ENCODE results near the gene APOBEC2.

The APOBEC2 gene

GRCh38 chr6:41062056-41062455 is 9.1 kb downstream of the APOBEC2 start:
- DNase-seq, result no peak

DNA sequence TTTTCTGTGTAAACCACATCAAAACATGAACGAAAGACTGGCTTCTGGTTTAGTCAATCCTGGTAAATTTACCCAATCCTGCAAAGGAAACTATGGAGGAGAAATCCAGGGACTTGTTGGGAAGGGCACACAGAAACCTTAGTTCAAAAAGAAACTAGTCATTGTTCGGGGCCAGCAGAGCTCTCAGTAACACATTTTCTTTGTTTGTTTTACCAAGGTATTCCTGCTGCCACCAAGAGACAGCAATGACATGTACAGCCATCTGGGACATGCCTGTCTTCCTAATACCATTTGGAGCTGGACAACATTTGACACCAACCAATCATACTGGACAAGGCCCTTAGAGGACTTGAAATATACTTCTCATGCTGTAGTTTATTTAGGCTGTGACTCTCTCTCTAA is 10.9 kb downstream of the APOBEC2 start:
- DNase-seq, result no peak

GRCh38 chr6:41064841-41065240 is 11.8 kb downstream of the APOBEC2 start:
- no peak for DNase-seq

GRCh38 chr6:41065550-41066026 is 12.6 kb downstream of the APOBEC2 start:
- no peak for DNase-seq

GRCh38 chr6:41066867-41067304 is 13.9 kb downstream of the APOBEC2 start:
- peak; percentile 84 to 89 (median 88) for DNase-seq

GRCh38 chr6:41071501-41071922 is 18.5 kb downstream of the APOBEC2 start:
- peak in 1 of 3 donors; percentile 93 for DNase-seq

DNA sequence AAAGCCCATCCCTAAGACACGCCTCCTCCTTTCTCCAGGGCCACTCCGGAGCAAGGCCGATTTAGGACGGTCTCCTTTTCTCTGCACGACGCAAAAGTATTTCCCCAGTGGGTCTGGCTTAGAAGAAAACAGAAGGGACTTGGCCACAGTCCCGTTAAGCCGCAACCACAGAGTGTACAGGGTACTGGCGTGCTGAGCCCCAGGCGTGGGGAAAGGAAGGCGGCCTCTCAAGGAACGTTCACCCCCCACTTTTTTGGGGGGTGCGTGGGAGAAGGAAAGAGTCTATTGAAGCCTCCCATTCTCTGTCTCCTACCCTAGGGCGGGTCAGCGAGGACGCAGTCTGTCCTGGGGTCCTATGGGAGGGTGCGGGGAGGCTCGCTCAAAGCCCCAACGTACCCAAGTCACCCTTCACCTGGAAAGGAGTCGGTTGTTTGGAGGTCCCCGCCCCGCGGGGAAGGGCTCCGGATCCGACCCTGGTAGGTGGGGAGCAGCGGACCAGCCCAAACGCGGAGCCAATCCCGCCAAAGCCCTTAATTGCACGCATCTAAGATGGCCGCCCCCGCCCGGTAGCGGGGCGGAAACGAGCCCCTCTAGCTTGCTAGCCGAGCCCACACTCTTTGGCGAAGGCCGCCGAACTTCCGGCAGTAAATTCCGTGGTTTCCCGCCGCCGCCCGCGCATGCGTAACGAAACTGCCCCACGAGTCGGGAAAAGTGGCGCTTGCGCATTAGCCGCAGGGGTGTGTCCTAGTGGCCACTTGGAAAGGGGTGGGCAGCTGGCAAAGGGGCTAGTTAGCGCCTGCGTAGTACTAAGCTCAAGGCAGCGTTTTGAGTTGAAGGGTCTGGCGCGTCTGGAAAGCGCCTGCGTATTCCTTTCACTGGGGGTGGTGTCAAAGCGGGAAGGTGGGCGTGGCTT is 19.2 kb downstream of the APOBEC2 start, which contains the start of gene OARD1:
TSS of gene OARD1 (minus strand) at position 434 of the 913 bp plus-strand sequence. CDS start 722 bp downstream, outside the sequence.
- DNase-seq, result peak; percentile 100

GRCh38 chr6:41072836-41073202 is 19.8 kb downstream of the APOBEC2 start, which contains the start of gene NFYA:
Gene NFYA, plus strand, starts transcription at chr6:41072974. Its CDS starts 6,116 bp downstream, at chr6:41079090.
- no peak for DNase-seq

DNA sequence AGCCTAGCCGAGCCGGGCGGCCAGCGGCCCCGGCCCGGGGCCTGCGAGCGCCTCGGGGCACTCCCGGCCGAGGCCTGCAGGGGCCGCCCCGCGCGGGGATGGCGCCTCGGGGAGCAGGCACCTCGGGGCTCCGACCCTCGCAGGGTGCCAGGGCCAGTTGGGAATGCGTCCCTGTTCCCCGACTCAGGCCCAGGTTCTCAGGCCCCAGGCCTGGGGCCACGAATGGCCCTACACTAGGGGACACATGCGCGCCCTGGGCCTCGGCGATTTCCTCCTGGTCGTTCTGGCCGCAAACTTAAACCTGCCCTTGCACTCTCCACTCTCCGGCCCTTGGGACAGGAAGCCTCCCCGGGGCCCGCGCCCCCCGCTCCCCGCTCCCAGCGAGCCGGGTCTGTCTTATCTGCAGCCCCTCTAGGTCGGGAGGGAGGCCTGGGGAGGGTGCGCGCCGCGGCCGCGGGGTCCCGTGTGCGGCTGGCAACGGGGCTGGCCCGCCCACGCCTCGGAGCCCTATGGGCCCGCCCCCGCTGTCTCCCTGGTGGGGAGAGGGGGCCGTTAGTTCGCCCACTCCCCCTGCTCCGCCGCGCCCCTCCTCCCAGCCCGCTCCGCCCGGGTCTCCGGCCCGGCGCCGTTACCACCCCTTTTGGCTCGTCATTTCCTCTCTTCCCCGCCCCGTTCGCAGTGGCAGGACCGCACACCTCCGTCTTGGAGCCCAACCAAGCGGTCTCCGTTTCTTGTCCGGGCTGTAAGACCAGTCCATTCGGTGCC is 20.4 kb downstream of the APOBEC2 start:
- DNase-seq, result peak; percentile 71 to 84 (median 74)

DNA sequence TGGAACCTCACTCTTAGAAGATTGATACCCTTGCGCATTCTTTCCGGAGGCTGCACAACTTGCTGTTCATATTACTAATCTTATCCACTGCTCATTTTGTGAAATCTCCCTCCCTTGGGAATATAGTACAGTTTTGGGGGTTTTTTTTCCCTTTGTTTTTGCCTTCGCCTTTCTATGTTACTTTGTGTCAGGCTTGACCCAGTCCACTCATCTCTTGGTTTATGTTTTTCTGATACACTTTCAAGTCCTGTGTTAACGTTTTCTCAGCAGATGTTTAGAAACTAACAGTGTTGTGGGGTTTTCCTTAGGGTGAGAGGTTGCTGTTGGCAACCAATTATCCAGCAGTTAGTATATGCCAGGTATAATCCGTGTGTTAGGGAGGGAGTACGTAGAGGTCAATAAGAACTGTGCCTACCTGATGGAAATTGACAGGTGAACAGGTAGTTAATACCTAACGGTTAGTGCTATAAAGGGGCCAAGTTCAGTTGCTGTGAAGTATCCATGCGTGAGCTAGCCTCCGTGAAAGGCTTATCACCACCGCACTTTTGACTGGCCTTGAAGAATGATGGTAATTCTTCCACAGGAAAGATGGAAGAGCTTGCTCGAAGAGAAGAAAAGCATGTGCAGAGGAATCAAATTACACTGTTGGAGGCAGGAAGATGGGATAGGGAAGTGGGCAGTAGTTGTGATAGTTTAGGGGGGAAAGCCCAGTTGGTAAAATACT is 21.1 kb downstream of the APOBEC2 start:
- peak; percentile 7 to 25 (median 14) for DNase-seq

DNA sequence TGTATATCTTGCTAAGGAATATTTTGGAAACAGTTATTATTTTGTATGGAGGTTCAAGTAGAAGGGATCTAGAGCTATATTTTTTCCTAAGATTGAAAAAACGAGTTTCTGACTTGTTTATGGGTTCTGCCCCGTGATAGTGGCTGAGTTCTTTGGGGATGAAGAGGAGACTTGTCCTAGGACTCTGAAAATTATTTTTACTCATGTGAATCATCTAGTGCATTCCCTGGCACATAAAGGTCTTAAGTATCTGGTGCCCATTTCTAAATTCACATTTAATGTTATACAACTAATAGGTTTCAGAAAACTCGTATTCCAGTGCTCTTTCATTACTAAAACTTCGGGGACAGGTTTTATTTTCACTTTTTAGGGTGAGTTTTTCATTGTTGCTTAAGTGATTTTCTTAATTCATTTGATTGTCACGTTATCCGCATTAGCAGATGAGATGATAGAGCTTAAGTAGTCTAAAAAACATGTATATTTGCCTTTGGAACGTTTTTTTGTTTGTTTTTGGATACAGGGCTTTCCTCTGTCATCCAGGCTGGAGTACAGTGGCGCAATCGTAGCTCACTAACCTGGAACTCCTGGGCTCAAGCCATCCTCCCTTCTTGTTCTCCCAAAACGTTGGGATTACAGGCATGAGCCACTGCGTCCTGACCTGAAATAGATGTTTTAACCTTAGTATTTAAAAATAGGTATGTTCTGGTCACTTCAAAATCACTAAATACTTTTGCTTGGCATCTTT is 21.9 kb downstream of the APOBEC2 start:
- DNase-seq, result no peak

- DNase-seq, result peak in 1 of 3 donors; percentile 25
These were observed 22.9 kb downstream of the APOBEC2 start for GRCh38 chr6:41075651-41076626.

- no peak for DNase-seq
These were observed 24.5 kb downstream of the APOBEC2 start for GRCh38 chr6:41077536-41077935.

DNA sequence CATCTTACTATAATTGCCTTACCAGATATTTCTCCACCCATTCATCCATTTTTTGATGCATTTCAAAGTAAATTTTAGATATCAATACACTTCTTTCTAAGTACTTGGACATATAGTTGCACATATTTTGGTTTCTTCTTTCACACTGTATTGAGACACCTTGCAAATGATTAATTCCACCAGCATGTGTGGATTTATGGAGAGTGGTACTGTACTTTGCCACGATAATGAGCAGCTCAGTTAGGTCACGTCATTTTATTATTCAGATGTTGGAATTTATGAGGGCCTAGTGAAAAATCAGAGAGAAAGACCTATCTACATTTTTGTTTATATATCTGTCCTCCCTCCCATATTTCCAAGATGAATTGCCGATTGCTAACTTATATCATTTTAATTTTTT is 25.1 kb downstream of the APOBEC2 start:
- no peak for DNase-seq

DNA sequence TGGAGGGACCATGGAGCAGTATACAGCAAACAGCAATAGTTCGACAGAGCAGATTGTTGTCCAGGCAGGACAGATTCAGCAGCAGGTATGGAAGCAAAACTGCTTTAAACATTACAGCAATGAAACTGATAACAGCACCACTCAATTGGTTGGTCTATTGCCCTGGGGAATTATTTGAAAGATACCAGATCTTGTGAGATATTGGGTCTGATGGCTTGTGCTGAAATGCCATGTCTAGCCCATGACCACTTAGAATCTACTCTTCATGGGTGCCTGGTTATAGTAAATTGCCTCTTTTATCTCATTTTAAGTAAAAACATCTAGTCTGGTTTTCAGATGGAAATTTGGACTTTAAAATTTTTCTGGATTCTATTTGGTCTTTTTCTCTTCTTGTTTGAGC is 26.1 kb downstream of the APOBEC2 start:
- DNase-seq, result no peak

GRCh38 chr6:41080621-41081020 is 27.6 kb downstream of the APOBEC2 start:
- DNase-seq, result no peak

- DNase-seq, result no peak
These were observed 30.1 kb downstream of the APOBEC2 start for GRCh38 chr6:41083072-41083471.

DNA sequence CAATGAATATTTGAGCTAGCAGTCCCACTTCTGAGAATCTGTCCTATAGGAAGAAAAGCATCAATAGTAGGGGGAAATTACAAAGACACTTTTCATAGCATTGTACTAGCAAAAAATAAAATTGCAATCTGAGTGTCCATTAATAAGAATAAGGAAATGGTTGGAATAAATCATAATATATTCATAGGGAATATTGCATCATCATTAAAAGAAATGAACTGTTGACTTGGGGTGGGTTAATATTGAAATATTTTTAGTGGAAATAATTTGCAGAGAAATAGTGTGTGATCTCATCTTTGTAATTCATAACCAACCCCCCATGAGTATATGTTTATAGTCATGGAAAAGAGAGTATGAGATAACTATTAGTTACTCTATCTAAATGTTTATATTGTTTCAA is 32.2 kb downstream of the APOBEC2 start:
- DNase-seq, result no peak

GRCh38 chr6:41088451-41088850 is 35.4 kb downstream of the APOBEC2 start:
- no peak for DNase-seq

All from suppressor macrophage treated with lipopolysaccharide for 1 hour (primary cell).